Sigmoid colon (tissue), 7 donors: ENCODE measurements around the gene DYNC1H1. TPM values are rescaled to one million over a fixed set of nuclear protein-coding genes. Genes with fewer than 3 reads are reported as not detected.
A peak's percentile ranks its signal among the peaks of the same experiment; 100 is the strongest.

Experiments used
- DNase-seq: peaks from one replicate; pipeline ENCODE4 v3.0.0-alpha.2; 2019
- H3K27ac ChIP-seq, 4 donors: fragments of 200-600 bp; sonication (generic); one replicate each; pipeline ENCODE4 v1.5.1; 2016 to 2019; ENCODE audit warnings: mild to moderate bottlenecking in 1 of 4
- H3K27me3 ChIP-seq, 3 donors: fragments of 200-600 bp; sonication (generic); one replicate each; pipeline ENCODE4 v1.5.1; 2019; ENCODE audit warnings: mild to moderate bottlenecking in 1 of 3
- H3K36me3 ChIP-seq, 4 donors: fragments of 200-600 bp; sonication (generic); one replicate each; pipeline ENCODE4 v1.5.1; 2016 to 2019
- H3K4me1 ChIP-seq, 4 donors: fragments of 200-600 bp; sonication (generic); one replicate each; pipeline ENCODE4 v1.5.1; 2017 to 2019
- H3K4me3 ChIP-seq, 4 donors: fragments of 200-600 bp; sonication (generic); one replicate each; pipeline ENCODE4 v1.5.1; 2017 to 2019; ENCODE audit warnings: mild to moderate bottlenecking in 2 of 4, moderate library complexity in 1 of 4
- H3K9me3 ChIP-seq, 4 donors: fragments of 200-600 bp in 3 of 4; sonication (generic) in 3 of 4; one replicate each; pipeline versions ENCODE4 v1.5.1 to v1.6.1; 2013 to 2019
- EP300 ChIP-seq, 4 donors: sonication (generic); formaldehyde crosslinking; IDR thresholded peaks; one replicate each; pipeline ENCODE4 v1.6.1; 2017; ENCODE audit warnings: antibody characterized with exemption in 4 of 4
- POLR2A ChIP-seq, 2 donors: fragments of 450-650 bp; IDR thresholded peaks; one replicate each; pipeline ENCODE4 v1.6.1; 2016; ENCODE audit warnings: antibody characterized with exemption in 2 of 2, mild to moderate bottlenecking in 2 of 2, moderate library complexity in 2 of 2
- POLR2AphosphoS5 ChIP-seq, 4 donors: sonication (generic); formaldehyde crosslinking; IDR thresholded peaks; one replicate each; pipeline ENCODE4 v1.6.1; 2017; ENCODE audit warnings: antibody characterized with exemption in 4 of 4
- WGBS, 2 donors: extraction: QIAGEN DNeasy Blood & Tissue Kit; methylation state at CpG; one replicate each; pipeline ENCODE4 v1.1.7; 2013; 5-methylcytosine and 5-hydroxymethylcytosine counted together
- intact Hi-C: fragments of 100-400 bp; cut with DNase I; formaldehyde crosslinking; loops from one replicate; pipeline ENCODE4 v1.15.1; 2023
- polyA plus RNA-seq, 3 donors: library from polyadenylated mRNA; stranded (reverse); fragments of 200-250 nt; gene quantifications; one replicate each; pipeline ENCODE4 v1.2.3, GENCODE V29; 2013
- total RNA-seq, 4 donors: library from RNA; depleted of rRNA; stranded (reverse); fragments of >200 nt; gene quantifications; one replicate each; pipeline ENCODE4 v1.1.0, GENCODE V29; 2016
- TF ChIP-seq, protein P1 (sequence below), 4 experiments: fragments of 450-650 bp in 3 of 4; fragments of 200-600 bp in 1 of 4; IDR thresholded peaks; one replicate each; pipeline ENCODE4 v1.5.1; 2016 to 2019; ENCODE audit warnings: antibody characterized with exemption in 4 of 4, mild to moderate bottlenecking in 3 of 4, moderate library complexity in 2 of 4
- donor health status: healthy with polysubstance abuse.
- donor health status: Bipolar disorder and iron deficiency.
- donor health status: healthy.

The DYNC1H1 gene
- total and polyA plus RNA-seq, 7 donors: 38.4 to 592 (median 320) TPM

GRCh38 chr14:102092806-102093205 is 128.4 kb downstream of the DYNC1H1 start:
- no peaks in the 10 kb centered on the region for H3K9me3 ChIP-seq
- no peak for DNase-seq
- peaks cover 0 to 18% (median 14%) of the 10 kb centered on the region in 4 donors for H3K4me1 ChIP-seq
- H3K27me3 ChIP-seq: no peaks in the 10 kb centered on the region
- no peak overlapping the region for H3K27ac ChIP-seq
- intact Hi-C loops: no loop called here
- H3K4me3 ChIP-seq: no peak overlapping the region
- WGBS, 2 donors: 91 to 95% methylated on average over 10 of the region's 10 CpGs
- H3K36me3 ChIP-seq: no peaks in the 10 kb centered on the region
- TF ChIP-seq POLR2AphosphoS5 (IDR thresholded peaks at IDR 0.05) (no peak), POLR2A (IDR thresholded peaks at IDR 0.05) (no peak), EP300 (IDR thresholded peaks at IDR 0.05) (no peak)
- TF ChIP-seq, protein P1, sequence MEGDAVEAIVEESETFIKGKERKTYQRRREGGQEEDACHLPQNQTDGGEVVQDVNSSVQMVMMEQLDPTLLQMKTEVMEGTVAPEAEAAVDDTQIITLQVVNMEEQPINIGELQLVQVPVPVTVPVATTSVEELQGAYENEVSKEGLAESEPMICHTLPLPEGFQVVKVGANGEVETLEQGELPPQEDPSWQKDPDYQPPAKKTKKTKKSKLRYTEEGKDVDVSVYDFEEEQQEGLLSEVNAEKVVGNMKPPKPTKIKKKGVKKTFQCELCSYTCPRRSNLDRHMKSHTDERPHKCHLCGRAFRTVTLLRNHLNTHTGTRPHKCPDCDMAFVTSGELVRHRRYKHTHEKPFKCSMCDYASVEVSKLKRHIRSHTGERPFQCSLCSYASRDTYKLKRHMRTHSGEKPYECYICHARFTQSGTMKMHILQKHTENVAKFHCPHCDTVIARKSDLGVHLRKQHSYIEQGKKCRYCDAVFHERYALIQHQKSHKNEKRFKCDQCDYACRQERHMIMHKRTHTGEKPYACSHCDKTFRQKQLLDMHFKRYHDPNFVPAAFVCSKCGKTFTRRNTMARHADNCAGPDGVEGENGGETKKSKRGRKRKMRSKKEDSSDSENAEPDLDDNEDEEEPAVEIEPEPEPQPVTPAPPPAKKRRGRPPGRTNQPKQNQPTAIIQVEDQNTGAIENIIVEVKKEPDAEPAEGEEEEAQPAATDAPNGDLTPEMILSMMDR (IDR thresholded peaks at IDR 0.05): no peak

DNA sequence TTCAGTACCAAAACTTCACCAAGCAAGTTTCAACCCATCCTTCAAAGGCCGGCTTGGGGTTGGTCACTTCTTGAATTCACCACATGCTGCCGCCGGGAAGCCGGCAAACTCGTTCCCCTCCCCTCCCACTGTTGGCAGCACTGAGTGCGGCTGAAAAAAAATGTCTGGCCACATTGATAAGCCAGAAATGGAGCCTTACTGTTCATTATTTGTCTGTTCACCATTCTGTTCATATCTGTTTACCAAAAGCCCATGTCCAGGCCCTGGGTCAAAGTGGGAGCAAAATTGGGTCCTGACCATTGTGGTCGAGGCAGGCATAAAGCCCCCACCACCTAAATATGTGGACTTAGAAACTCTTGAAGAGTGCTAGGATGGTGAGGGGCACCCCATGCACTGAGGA is 129.7 kb downstream of the DYNC1H1 start:
- Histone ChIP-seq H3K4me1 (peaks cover 0 to 9% (median 4%) of the 10 kb centered on the region in 4 donors), H3K9me3 (no peaks in the 10 kb centered on the region), H3K36me3 (no peaks in the 10 kb centered on the region), H3K27ac (no peak overlapping the region), H3K27me3 (no peaks in the 10 kb centered on the region), H3K4me3 (no peak overlapping the region)
- intact Hi-C loops: no loop called here
- WGBS, 2 donors: 76 to 82% methylated on average over 7 of the region's 7 CpGs
- TF ChIP-seq EP300 (IDR thresholded peaks at IDR 0.05) (no peak), POLR2A (IDR thresholded peaks at IDR 0.05) (no peak), POLR2AphosphoS5 (IDR thresholded peaks at IDR 0.05) (no peak)
- TF ChIP-seq, protein P1 (IDR thresholded peaks at IDR 0.05): no peak
- no peak for DNase-seq

DNA sequence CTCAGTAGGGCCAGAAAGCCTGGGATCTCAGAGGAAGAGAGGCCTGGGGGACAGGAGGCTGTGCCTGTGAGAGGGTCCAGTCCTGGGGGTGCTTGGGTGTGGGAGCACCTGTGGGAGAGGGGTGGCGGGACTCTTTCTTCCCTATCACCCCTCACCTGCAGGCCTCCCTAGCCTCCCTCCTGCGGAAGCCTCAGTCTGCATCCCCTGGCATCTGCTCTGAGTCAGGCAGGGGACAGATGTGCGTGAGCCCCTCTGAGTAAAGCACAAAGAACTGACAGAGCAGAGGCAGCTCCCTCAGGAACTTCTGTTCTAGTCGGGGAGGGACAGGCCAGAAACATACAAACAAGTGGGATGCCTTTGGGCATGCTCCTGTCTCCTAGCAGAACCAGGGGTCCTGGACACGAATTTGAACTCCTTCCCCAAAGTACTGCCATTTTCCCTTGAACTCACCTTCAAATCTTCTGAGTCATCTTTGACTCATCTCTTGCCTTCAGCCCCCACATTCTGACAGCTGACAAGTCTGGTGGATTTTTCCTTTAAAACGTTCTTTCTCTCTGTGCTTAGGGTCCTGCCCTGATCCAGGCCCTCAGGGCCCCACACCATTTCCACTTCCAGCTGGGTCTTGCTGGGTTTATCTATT is 131.0 kb downstream of the DYNC1H1 start:
- intact Hi-C loops: loop anchor here (5.0 kb wide), 1 partner anchor 388 kb away; no protein-coding TSS in a partner anchor
- peaks cover 0 to 9% (median 4%) of the 10 kb centered on the region in 4 donors for H3K4me1 ChIP-seq
- H3K9me3 ChIP-seq: no peaks in the 10 kb centered on the region
- DNase-seq: no peak
- H3K27ac ChIP-seq: no peak overlapping the region
- H3K27me3 ChIP-seq: no peaks in the 10 kb centered on the region
- 88% methylated on average over 6 of the region's 6 CpGs for WGBS, 2 donors
- TF ChIP-seq EP300 (IDR thresholded peaks at IDR 0.05) (no peak), POLR2AphosphoS5 (IDR thresholded peaks at IDR 0.05) (no peak), POLR2A (IDR thresholded peaks at IDR 0.05) (no peak)
- TF ChIP-seq, protein P1 (IDR thresholded peaks at IDR 0.05): no peak
- no peaks in the 10 kb centered on the region for H3K36me3 ChIP-seq
- H3K4me3 ChIP-seq: no peak overlapping the region

DNA sequence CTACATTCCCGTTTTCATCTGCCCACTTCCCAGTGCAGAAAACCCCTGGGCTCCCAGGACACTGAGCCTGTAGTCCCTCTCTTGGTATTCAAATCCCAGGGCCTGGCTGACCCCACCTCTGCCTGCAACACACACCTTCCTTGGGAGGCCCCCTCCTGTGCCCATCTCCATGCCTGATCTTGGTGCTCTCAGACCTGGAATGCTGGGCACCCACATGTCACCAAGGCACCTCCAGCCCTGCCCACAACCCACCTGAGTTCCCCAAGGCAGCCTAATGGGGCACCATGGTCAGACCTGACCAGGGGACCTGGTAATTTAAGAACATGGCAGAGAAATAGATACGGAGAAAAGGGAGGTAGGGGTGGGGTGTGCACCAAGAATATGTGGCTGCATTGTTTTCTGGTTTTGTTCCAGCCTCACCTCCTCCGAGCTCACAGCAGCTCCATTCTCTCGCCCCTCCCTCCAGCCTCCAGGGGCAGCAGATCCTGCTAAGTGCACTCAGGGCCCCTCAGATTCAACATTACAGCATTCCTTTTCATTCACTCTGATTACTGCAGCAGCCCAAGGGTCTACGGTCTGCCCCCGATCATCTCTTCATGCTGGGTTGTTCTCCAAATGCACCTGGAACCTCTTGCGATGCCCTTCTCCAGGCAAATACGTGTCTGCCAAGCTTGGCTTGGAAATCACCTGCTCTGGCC is 131.6 kb downstream of the DYNC1H1 start:
- intact Hi-C loops: loop anchor here (1.0 to 5.0 kb wide), 4 partner anchors 33 to 389 kb away; no protein-coding TSS in a partner anchor
- no peaks in the 10 kb centered on the region for H3K9me3 ChIP-seq
- no peaks in the 10 kb centered on the region for H3K27me3 ChIP-seq
- H3K27ac ChIP-seq: no peak overlapping the region
- peaks cover 0 to 9% (median 4%) of the 10 kb centered on the region in 4 donors for H3K4me1 ChIP-seq
- H3K36me3 ChIP-seq: no peaks in the 10 kb centered on the region
- WGBS, 2 donors: 68 to 74% methylated on average over 8 of the region's 8 CpGs
- TF ChIP-seq POLR2AphosphoS5 (IDR thresholded peaks at IDR 0.05): no peak
- TF ChIP-seq, protein P1 (IDR thresholded peaks at IDR 0.05): no peak
- no peak for TF ChIP-seq POLR2A (IDR thresholded peaks at IDR 0.05)
- TF ChIP-seq EP300 (IDR thresholded peaks at IDR 0.05): no peak
- peak overlapping the region in 1 of 4 donors; percentile 11 for H3K4me3 ChIP-seq
- DNase-seq: no peak
